ENCODE measurements around the gene AK9.

Gene AK9

GRCh38 chr6:109449795-109450673 lies 241.0 kb downstream of the AK9 start:
- H3K4me3 ChIP-seq (ENCODE audit: low read depth, low read length) = no peak overlapping the region
- no peak for TF ChIP-seq CTCF (IDR thresholded peaks at IDR 0.05; ENCODE audit: low read depth, low read length, missing control alignments)
- DNase-seq (ENCODE audit: low read depth) = no peak
- in situ Hi-C loops (cut with HindIII; ENCODE audit: low sequenced_read_pairs) = no loop called here

GRCh38 chr6:109449064-109449794 lies 241.8 kb downstream of the AK9 start:
- no peak for DNase-seq (ENCODE audit: low read depth)
- no peak overlapping the region for H3K4me3 ChIP-seq (ENCODE audit: low read depth, low read length)
- TF ChIP-seq CTCF (IDR thresholded peaks at IDR 0.05; ENCODE audit: low read depth, low read length, missing control alignments) = no peak
- in situ Hi-C loops (cut with HindIII; ENCODE audit: low sequenced_read_pairs) = no loop called here

- TF ChIP-seq CTCF (IDR thresholded peaks at IDR 0.05; ENCODE audit: low read depth, low read length, missing control alignments) = no peak
- in situ Hi-C loops (cut with HindIII; ENCODE audit: low sequenced_read_pairs) = no loop called here
- no peak for DNase-seq (ENCODE audit: low read depth)
- no peak overlapping the region for H3K4me3 ChIP-seq (ENCODE audit: low read depth, low read length)
These were observed 242.4 kb downstream of the AK9 start for GRCh38 chr6:109448615-109449014.

- no peak for TF ChIP-seq CTCF (IDR thresholded peaks at IDR 0.05; ENCODE audit: low read depth, low read length, missing control alignments)
- DNase-seq (ENCODE audit: low read depth) = no peak
- H3K4me3 ChIP-seq (ENCODE audit: low read depth, low read length) = no peak overlapping the region
- in situ Hi-C loops (cut with HindIII; ENCODE audit: low sequenced_read_pairs) = no loop called here
These were observed 243.0 kb downstream of the AK9 start for GRCh38 chr6:109447878-109448555.

- H3K4me3 ChIP-seq (ENCODE audit: low read depth, low read length) = no peak overlapping the region
- no peak for DNase-seq (ENCODE audit: low read depth)
- TF ChIP-seq CTCF (IDR thresholded peaks at IDR 0.05; ENCODE audit: low read depth, low read length, missing control alignments) = no peak
- in situ Hi-C loops (cut with HindIII; ENCODE audit: low sequenced_read_pairs) = no loop called here
These were observed 243.9 kb downstream of the AK9 start for GRCh38 chr6:109447087-109447486.

GRCh38 chr6:109446541-109446940 lies 244.5 kb downstream of the AK9 start:
- DNase-seq (ENCODE audit: low read depth) = no peak
- in situ Hi-C loops (cut with HindIII; ENCODE audit: low sequenced_read_pairs) = no loop called here
- H3K4me3 ChIP-seq (ENCODE audit: low read depth, low read length) = no peak overlapping the region
- TF ChIP-seq CTCF (IDR thresholded peaks at IDR 0.05; ENCODE audit: low read depth, low read length, missing control alignments) = no peak

Data from astrocyte of the cerebellum (primary cell).